ENCODE measurements around the gene SIGLEC11. TPM values are rescaled to one million over a fixed set of nuclear protein-coding genes. Genes with fewer than 3 reads are reported as not detected.
A peak's percentile ranks its signal among the peaks of the same experiment; 100 is the strongest.

Gene SIGLEC11
- total RNA-seq, 1 experiment from 2014 or later, result not detected

DNA sequence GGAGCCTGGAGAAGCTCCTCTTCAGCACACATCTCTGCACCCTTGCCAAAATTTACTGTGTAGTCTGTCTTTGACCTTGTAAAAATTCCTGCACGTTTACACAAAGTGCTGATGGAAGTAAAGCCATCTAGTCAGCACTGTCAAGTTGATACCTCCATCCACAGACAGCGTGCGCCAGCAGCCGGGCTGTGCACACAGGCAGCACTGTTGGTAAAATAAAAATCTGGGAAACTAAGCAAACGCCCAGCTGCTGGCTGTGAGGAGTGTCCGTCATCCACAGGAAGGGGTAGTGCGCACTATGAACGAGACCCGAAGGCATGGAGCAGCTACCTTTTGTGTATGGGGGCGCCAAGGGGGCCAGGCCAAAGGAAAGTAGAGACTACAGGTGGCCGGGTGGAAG, 17.4 kb upstream of the SIGLEC11 start:
- Mint-ChIP-seq H3K4me3 (ENCODE audit: unreplicated experiment) (no peak overlapping the region), H3K4me1 (ENCODE audit: low read depth, unreplicated experiment) (peaks cover 9% of the 10 kb centered on the region), H3K36me3 (ENCODE audit: insufficient read depth, unreplicated experiment) (peaks cover 6% of the 10 kb centered on the region), H3K27me3 (ENCODE audit: insufficient read depth, unreplicated experiment) (no peaks in the 10 kb centered on the region), H3K27ac (ENCODE audit: unreplicated experiment) (no peak overlapping the region), H3K9me3 (ENCODE audit: unreplicated experiment) (no peaks in the 10 kb centered on the region)
- H3K9me3 ChIP-seq, result no peaks in the 10 kb centered on the region
- no peaks in the 10 kb centered on the region for H3K27me3 ChIP-seq (replicated peaks; ENCODE audit: control insufficient read depth, insufficient read depth, low read length)
- ChIA-PET POLR2A (interaction anchor here (0.5 kb wide), 1 partner anchor 45 kb away, joined by 4 read pairs; no protein-coding TSS in a partner anchor), CTCF (no interaction called here)
- no peaks in the 10 kb centered on the region; the same call in 1 of the 2 replicates for H3K36me3 ChIP-seq (ENCODE audit: control insufficient read depth, insufficient read depth, low read length)
- no peak overlapping the region for H3K4me3 ChIP-seq (ENCODE audit: low read depth, low read length)
- no TSS peak for BruUV-seq (replicated peaks)
- DNase-seq, result no peak
- peaks cover 16% of the 10 kb centered on the region for H3K4me1 ChIP-seq
- intact Hi-C loops (cut with micrococcal nuclease; ENCODE audit: unreplicated experiment), result no loop called here
- TF ChIP-seq, protein P1, sequence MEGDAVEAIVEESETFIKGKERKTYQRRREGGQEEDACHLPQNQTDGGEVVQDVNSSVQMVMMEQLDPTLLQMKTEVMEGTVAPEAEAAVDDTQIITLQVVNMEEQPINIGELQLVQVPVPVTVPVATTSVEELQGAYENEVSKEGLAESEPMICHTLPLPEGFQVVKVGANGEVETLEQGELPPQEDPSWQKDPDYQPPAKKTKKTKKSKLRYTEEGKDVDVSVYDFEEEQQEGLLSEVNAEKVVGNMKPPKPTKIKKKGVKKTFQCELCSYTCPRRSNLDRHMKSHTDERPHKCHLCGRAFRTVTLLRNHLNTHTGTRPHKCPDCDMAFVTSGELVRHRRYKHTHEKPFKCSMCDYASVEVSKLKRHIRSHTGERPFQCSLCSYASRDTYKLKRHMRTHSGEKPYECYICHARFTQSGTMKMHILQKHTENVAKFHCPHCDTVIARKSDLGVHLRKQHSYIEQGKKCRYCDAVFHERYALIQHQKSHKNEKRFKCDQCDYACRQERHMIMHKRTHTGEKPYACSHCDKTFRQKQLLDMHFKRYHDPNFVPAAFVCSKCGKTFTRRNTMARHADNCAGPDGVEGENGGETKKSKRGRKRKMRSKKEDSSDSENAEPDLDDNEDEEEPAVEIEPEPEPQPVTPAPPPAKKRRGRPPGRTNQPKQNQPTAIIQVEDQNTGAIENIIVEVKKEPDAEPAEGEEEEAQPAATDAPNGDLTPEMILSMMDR (IDR thresholded peaks at IDR 0.05; ENCODE audit: insufficient read depth in 1 of 2, low read depth in 1 of 2, low read length in 1 of 2, severe bottlenecking in 1 of 2, unreplicated experiment in 1 of 2), result no peak

DNA sequence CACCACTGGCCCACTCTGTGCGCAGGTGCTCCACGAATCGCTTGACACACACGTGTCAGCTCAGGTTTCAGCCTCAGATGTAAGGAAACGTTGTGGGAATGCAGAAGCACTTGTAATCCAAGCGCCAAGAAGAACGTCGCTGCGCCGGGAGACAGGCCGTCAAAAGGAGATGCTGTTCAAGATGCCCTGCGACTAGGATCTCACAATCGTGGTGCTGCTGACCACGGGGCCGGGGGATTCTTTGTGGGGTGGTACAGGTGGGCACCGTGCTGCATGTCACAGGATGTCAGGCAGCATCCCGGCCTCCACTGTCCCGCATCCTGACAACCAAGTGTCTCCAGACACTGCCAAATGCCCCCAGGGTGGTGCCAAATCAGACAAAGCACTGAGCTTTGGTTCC, 16.9 kb upstream of the SIGLEC11 start:
- no peak overlapping the region for H3K27ac Mint-ChIP-seq (ENCODE audit: unreplicated experiment)
- POLR2A ChIA-PET, result interaction anchor here (1.0 kb wide), 1 partner anchor 101 kb away, joined by 3 read pairs; the partner anchor contains the start of gene AKT1S1

DNA sequence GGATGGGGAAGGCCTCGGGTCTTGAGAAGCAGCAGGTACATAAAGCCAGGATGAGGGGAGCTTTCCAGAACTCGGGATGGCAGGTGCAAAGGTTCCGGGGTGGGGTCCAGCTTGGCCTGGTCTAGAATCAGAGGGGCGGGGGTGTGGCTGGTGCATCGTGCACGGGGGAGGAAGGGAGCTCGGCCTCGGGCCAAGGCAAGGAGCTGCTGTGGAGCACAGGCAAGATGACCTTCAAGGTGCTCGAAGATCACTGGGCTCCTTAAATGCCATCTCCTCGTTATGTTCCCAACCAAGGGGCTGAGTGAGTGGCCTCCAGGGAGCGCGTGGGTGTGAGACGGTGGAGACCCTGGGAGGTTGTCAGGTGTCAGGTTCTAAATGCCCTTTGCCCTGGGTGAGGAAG, 16.1 kb upstream of the SIGLEC11 start:
- H3K27me3 ChIP-seq (replicated peaks; ENCODE audit: control insufficient read depth, insufficient read depth, low read length), result no peaks in the 10 kb centered on the region
- peaks cover 12% of the 10 kb centered on the region for H3K4me1 ChIP-seq
- BruUV-seq (replicated peaks), result no TSS peak
- no peak for DNase-seq
- intact Hi-C loops (cut with micrococcal nuclease; ENCODE audit: unreplicated experiment), result no loop called here
- H3K4me3 Mint-ChIP-seq (ENCODE audit: unreplicated experiment), result no peak overlapping the region
- H3K9me3 ChIP-seq, result no peaks in the 10 kb centered on the region
- TF ChIP-seq, protein P1 (IDR thresholded peaks at IDR 0.05; ENCODE audit: insufficient read depth in 1 of 2, low read depth in 1 of 2, low read length in 1 of 2, severe bottlenecking in 1 of 2, unreplicated experiment in 1 of 2), result no peak
- no peaks in the 10 kb centered on the region for H3K9me3 Mint-ChIP-seq (ENCODE audit: unreplicated experiment)
- H3K27me3 Mint-ChIP-seq (ENCODE audit: insufficient read depth, unreplicated experiment), result no peaks in the 10 kb centered on the region
- no peak overlapping the region for H3K4me3 ChIP-seq (ENCODE audit: low read depth, low read length)
- ChIA-PET CTCF (interaction anchor here (0.6 kb wide), 1 partner anchor 297 kb away, joined by 3 read pairs; no protein-coding TSS in a partner anchor), POLR2A (interaction anchor here (1.0 kb wide), 1 partner anchor 100 kb away, joined by 3 read pairs; the partner anchor contains the start of gene AKT1S1)
- peak overlapping the region; percentile 77 for H3K27ac Mint-ChIP-seq (ENCODE audit: unreplicated experiment)
- peaks cover 6% of the 10 kb centered on the region for H3K36me3 Mint-ChIP-seq (ENCODE audit: insufficient read depth, unreplicated experiment)
- peaks cover 9% of the 10 kb centered on the region for H3K4me1 Mint-ChIP-seq (ENCODE audit: low read depth, unreplicated experiment)
- no peaks in the 10 kb centered on the region; the same call in 1 of the 2 replicates for H3K36me3 ChIP-seq (ENCODE audit: control insufficient read depth, insufficient read depth, low read length)

More for the DNA sequence above, 16.9 kb upstream of the SIGLEC11 start:
- Mint-ChIP-seq H3K4me1 (ENCODE audit: low read depth, unreplicated experiment) (peaks cover 9% of the 10 kb centered on the region), H3K36me3 (ENCODE audit: insufficient read depth, unreplicated experiment) (peaks cover 6% of the 10 kb centered on the region), H3K4me3 (ENCODE audit: unreplicated experiment) (no peak overlapping the region), H3K9me3 (ENCODE audit: unreplicated experiment) (no peaks in the 10 kb centered on the region), H3K27me3 (ENCODE audit: insufficient read depth, unreplicated experiment) (no peaks in the 10 kb centered on the region)
- TF ChIP-seq, protein P1 (IDR thresholded peaks at IDR 0.05; ENCODE audit: insufficient read depth in 1 of 2, low read depth in 1 of 2, low read length in 1 of 2, severe bottlenecking in 1 of 2, unreplicated experiment in 1 of 2), result no peak
- Histone ChIP-seq H3K27me3 (replicated peaks; ENCODE audit: control insufficient read depth, insufficient read depth, low read length) (no peaks in the 10 kb centered on the region), H3K36me3 (ENCODE audit: control insufficient read depth, insufficient read depth, low read length) (no peaks in the 10 kb centered on the region; the same call in 1 of the 2 replicates), H3K4me1 (peaks cover 16% of the 10 kb centered on the region), H3K4me3 (ENCODE audit: low read depth, low read length) (no peak overlapping the region), H3K9me3 (no peaks in the 10 kb centered on the region)
- CTCF ChIA-PET, result no interaction called here
- no TSS peak for BruUV-seq (replicated peaks)
- no peak for DNase-seq
- intact Hi-C loops (cut with micrococcal nuclease; ENCODE audit: unreplicated experiment), result no loop called here
